Liver (tissue), 9 donors: ENCODE measurements around the gene MADCAM1. TPM values are rescaled to one million over a fixed set of nuclear protein-coding genes. Genes with fewer than 3 reads are reported as not detected.

Experiments
- DNase-seq: peaks from one replicate; pipeline ENCODE4 v3.0.0-alpha.2; 2017; ENCODE audit warnings: low spot score
- H3K27ac ChIP-seq, 2 donors: one replicate each; pipeline ENCODE4 v1.7.0; 2013; ENCODE audit warnings: inconsistent platforms in 2 of 2, low read length in 2 of 2, control low read depth in 1 of 2, low read depth in 1 of 2, mild to moderate bottlenecking in 1 of 2
- H3K27me3 ChIP-seq, 4 donors: one replicate each; pipeline versions ENCODE4 v1.6.1 to v1.7.0; 2013; ENCODE audit warnings: low read length in 3 of 4, inconsistent platforms in 1 of 4, mild to moderate bottlenecking in 1 of 4, moderate library complexity in 1 of 4; ENCODE audit not compliant: control insufficient read depth in 4 of 4, insufficient read depth in 4 of 4
- H3K36me3 ChIP-seq, 4 donors: one replicate each; pipeline versions ENCODE4 v1.6.1 to v1.7.0; 2013; ENCODE audit warnings: low read length in 3 of 4, mild to moderate bottlenecking in 3 of 4, low read depth in 1 of 4, moderate library complexity in 1 of 4; ENCODE audit not compliant: control insufficient read depth in 4 of 4, insufficient read depth in 3 of 4
- H3K4me1 ChIP-seq, 4 donors: one replicate each; pipeline versions ENCODE4 v1.6.1 to v1.7.0; 2013; ENCODE audit warnings: low read length in 3 of 4, mild to moderate bottlenecking in 3 of 4, moderate library complexity in 1 of 4; ENCODE audit not compliant: control insufficient read depth in 4 of 4, insufficient read depth in 4 of 4
- H3K4me3 ChIP-seq, 3 donors: one replicate each; pipeline versions ENCODE4 v1.6.1 to v1.7.0; 2013; ENCODE audit warnings: low read length in 3 of 3, control low read depth in 1 of 3, low read depth in 1 of 3, mild to moderate bottlenecking in 1 of 3
- H3K9ac ChIP-seq, 2 donors: one replicate each; pipeline ENCODE4 v1.7.0; 2013; ENCODE audit warnings: low read length in 2 of 2, mild to moderate bottlenecking in 2 of 2, moderate library complexity in 2 of 2, control low read depth in 1 of 2, low read depth in 1 of 2
- H3K9me3 ChIP-seq, 4 donors: one replicate each; pipeline versions ENCODE4 v1.6.1 to v1.7.0; 2013; ENCODE audit warnings: low read length in 3 of 4; ENCODE audit not compliant: control insufficient read depth in 4 of 4
- EGR1 ChIP-seq, 2 donors: IDR thresholded peaks; 2 replicates each; pipeline ENCODE4 v1.6.1; 2016 to 2018; ENCODE audit warnings: antibody characterized with exemption in 2 of 2, low read depth in 2 of 2
- FOXA1 ChIP-seq: IDR thresholded peaks from 2 replicates; pipeline ENCODE4 v1.6.1; 2016; ENCODE audit warnings: antibody characterized with exemption
- FOXA2 ChIP-seq: IDR thresholded peaks from 2 replicates; pipeline ENCODE4 v1.6.1; 2016; ENCODE audit warnings: antibody characterized with exemption
- GABPA ChIP-seq, 2 donors: IDR thresholded peaks in 1 of 2; conservative IDR thresholded peaks in 1 of 2; 2 replicates each; pipeline ENCODE4 v1.6.1; 2016; ENCODE audit warnings: antibody characterized with exemption in 2 of 2, mild to moderate bottlenecking in 1 of 2, moderate library complexity in 1 of 2
- HNF4A ChIP-seq, 2 donors: conservative IDR thresholded peaks; 2 replicates each; pipeline ENCODE4 v1.6.1; 2016; ENCODE audit warnings: antibody characterized with exemption in 2 of 2, mild to moderate bottlenecking in 2 of 2
- HNF4G ChIP-seq: IDR thresholded peaks from 2 replicates; pipeline ENCODE4 v1.6.1; 2016; ENCODE audit warnings: antibody characterized with exemption
- JUND ChIP-seq, 2 donors: IDR thresholded peaks; 2 replicates each; pipeline ENCODE4 v1.6.1; 2016; ENCODE audit warnings: antibody characterized with exemption in 2 of 2
- NR2F2 ChIP-seq: IDR thresholded peaks from 2 replicates; pipeline ENCODE4 v1.6.1; 2016; ENCODE audit warnings: antibody characterized with exemption
- RAD21 ChIP-seq, 2 donors: IDR thresholded peaks; 2 replicates each; pipeline ENCODE4 v1.6.1; 2016; ENCODE audit warnings: antibody characterized with exemption in 2 of 2, mild to moderate bottlenecking in 2 of 2
- RXRA ChIP-seq, 2 donors: IDR thresholded peaks; 2 replicates each; pipeline ENCODE4 v1.6.1; 2017 to 2018; ENCODE audit warnings: antibody characterized with exemption in 2 of 2, mild to moderate bottlenecking in 1 of 2
- SP1 ChIP-seq: IDR thresholded peaks from 2 replicates; pipeline ENCODE4 v1.6.1; 2018; ENCODE audit warnings: antibody characterized with exemption, mild to moderate bottlenecking
- TAF1 ChIP-seq: conservative IDR thresholded peaks from 2 replicates; pipeline ENCODE4 v1.6.1; 2016; ENCODE audit warnings: antibody characterized with exemption, mild to moderate bottlenecking
- YY1 ChIP-seq: IDR thresholded peaks from 2 replicates; pipeline ENCODE4 v1.6.1; 2016; ENCODE audit warnings: antibody characterized with exemption, mild to moderate bottlenecking
- WGBS: extraction: QIAGEN DNeasy Blood & Tissue Kit; methylation state at CpG from one replicate; pipeline ENCODE4 v1.1.7; 2013; 5-methylcytosine and 5-hydroxymethylcytosine counted together
- polyA plus RNA-seq, 2 donors: library from polyadenylated mRNA; stranded (reverse) in 1 of 2; unstranded in 1 of 2; fragments of 200-250 nt in 1 of 2; fragments of >200 nt in 1 of 2; fragmentation: Nextera tagmentation in 1 of 2; extraction: Ambion mirVana in 1 of 2; gene quantifications; one replicate each; pipeline versions ENCODE4 v1.2.1 to v1.2.3, GENCODE V29; 2013 to 2015
- total RNA-seq, 2 donors: library from RNA; depleted of rRNA; stranded (reverse); fragments of >200 nt; gene quantifications; one replicate each; pipeline ENCODE4 v1.2.3, GENCODE V29; 2014
- TF ChIP-seq, protein P1 (sequence below): IDR thresholded peaks from 2 replicates; pipeline ENCODE4 v1.6.1; 2016; ENCODE audit warnings: antibody characterized with exemption, mild to moderate bottlenecking
- TF ChIP-seq, protein P2 (sequence below): IDR thresholded peaks from 2 replicates; pipeline ENCODE4 v1.6.1; 2016; ENCODE audit warnings: antibody characterized with exemption
- TF ChIP-seq, protein P3 (sequence below): IDR thresholded peaks from 2 replicates; pipeline ENCODE4 v1.6.1; 2016; ENCODE audit warnings: antibody characterized with exemption
- TF ChIP-seq, protein P4 (sequence below): IDR thresholded peaks from 2 replicates; pipeline ENCODE4 v1.6.1; 2016; ENCODE audit warnings: antibody characterized with exemption
- TF ChIP-seq, protein P5 (sequence below): fragments of 150-350 bp; IDR thresholded peaks from 2 replicates; pipeline ENCODE4 v1.5.1; 2017; ENCODE audit warnings: improper control_type of control experiment, low read depth, low read length; ENCODE audit not compliant: missing input control
- donor health status: healthy.
- donor health status: healthy.
- donor health status: healthy.
- donor health status: healthy.
- donor health status: healthy.

MADCAM1 gene
- total and polyA plus RNA-seq, 4 donors = 0.17 to 0.32 (median 0.24) TPM

DNA sequence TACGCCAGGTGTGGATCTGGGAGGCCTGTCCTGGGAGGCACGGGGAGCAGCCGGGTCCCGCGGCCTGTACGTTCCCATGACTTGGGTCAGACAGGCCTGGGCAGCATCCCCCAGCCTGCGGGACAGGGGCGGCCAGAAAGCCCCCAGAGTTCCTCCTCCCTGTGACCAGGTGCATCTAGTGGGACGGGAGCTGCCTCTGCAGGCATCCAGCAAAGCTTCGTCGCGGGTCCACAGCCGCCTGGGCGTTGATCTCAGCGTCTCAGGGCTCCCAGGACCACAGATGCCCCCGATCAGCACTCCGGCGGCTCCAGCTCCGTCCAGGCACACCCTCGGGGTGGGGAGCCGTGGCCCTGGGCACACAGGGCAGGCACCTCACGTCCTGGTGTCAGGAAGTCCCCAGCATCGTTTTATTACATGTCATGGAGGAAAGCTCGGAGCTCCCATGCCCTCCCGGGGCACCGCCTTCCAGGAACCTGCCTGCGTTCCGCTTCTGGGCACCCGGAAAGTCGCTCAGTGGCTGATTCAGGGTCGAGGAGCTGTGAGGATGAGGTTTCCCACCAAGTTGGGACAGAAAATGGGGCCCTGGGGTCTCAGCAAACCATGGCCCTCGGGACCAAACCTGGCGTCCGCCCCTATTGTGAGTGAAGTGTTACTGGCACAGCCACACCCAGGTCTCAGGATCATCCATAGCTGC is 46.0 kb downstream of the MADCAM1 start:
- Histone ChIP-seq H3K27ac (no peak overlapping the region), H3K9me3 (no peaks in the 10 kb centered on the region), H3K27me3 (no peaks in the 10 kb centered on the region), H3K4me1 (no peaks in the 10 kb centered on the region), H3K9ac (no peak overlapping the region), H3K4me3 (no peak overlapping the region), H3K36me3 (peaks cover 6 to 31% (median 9%) of the 10 kb centered on the region in 4 donors)
- no peak for TF ChIP-seq FOXA1
- TF ChIP-seq, protein P1, sequence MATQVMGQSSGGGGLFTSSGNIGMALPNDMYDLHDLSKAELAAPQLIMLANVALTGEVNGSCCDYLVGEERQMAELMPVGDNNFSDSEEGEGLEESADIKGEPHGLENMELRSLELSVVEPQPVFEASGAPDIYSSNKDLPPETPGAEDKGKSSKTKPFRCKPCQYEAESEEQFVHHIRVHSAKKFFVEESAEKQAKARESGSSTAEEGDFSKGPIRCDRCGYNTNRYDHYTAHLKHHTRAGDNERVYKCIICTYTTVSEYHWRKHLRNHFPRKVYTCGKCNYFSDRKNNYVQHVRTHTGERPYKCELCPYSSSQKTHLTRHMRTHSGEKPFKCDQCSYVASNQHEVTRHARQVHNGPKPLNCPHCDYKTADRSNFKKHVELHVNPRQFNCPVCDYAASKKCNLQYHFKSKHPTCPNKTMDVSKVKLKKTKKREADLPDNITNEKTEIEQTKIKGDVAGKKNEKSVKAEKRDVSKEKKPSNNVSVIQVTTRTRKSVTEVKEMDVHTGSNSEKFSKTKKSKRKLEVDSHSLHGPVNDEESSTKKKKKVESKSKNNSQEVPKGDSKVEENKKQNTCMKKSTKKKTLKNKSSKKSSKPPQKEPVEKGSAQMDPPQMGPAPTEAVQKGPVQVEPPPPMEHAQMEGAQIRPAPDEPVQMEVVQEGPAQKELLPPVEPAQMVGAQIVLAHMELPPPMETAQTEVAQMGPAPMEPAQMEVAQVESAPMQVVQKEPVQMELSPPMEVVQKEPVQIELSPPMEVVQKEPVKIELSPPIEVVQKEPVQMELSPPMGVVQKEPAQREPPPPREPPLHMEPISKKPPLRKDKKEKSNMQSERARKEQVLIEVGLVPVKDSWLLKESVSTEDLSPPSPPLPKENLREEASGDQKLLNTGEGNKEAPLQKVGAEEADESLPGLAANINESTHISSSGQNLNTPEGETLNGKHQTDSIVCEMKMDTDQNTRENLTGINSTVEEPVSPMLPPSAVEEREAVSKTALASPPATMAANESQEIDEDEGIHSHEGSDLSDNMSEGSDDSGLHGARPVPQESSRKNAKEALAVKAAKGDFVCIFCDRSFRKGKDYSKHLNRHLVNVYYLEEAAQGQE = no peak
- no peak for TF ChIP-seq HNF4G
- no peak for TF ChIP-seq RAD21 (IDR thresholded peaks at IDR 0.05)
- TF ChIP-seq, protein P2, sequence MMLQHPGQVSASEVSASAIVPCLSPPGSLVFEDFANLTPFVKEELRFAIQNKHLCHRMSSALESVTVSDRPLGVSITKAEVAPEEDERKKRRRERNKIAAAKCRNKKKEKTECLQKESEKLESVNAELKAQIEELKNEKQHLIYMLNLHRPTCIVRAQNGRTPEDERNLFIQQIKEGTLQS = no peak
- TF ChIP-seq, protein P3, sequence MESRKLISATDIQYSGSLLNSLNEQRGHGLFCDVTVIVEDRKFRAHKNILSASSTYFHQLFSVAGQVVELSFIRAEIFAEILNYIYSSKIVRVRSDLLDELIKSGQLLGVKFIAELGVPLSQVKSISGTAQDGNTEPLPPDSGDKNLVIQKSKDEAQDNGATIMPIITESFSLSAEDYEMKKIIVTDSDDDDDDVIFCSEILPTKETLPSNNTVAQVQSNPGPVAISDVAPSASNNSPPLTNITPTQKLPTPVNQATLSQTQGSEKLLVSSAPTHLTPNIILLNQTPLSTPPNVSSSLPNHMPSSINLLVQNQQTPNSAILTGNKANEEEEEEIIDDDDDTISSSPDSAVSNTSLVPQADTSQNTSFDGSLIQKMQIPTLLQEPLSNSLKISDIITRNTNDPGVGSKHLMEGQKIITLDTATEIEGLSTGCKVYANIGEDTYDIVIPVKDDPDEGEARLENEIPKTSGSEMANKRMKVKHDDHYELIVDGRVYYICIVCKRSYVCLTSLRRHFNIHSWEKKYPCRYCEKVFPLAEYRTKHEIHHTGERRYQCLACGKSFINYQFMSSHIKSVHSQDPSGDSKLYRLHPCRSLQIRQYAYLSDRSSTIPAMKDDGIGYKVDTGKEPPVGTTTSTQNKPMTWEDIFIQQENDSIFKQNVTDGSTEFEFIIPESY = no peak
- TF ChIP-seq NR2F2 = no peak
- no peak for TF ChIP-seq JUND (IDR thresholded peaks at IDR 0.05)
- no peak for TF ChIP-seq FOXA2
- no peak for TF ChIP-seq GABPA (IDR thresholded peaks at IDR 0.05 in 1 of 2, conservative IDR thresholded peaks at IDR 0.05 in 1 of 2)
- no peak for TF ChIP-seq TAF1
- TF ChIP-seq, protein P4, sequence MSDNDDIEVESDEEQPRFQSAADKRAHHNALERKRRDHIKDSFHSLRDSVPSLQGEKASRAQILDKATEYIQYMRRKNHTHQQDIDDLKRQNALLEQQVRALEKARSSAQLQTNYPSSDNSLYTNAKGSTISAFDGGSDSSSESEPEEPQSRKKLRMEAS = no peak
- TF ChIP-seq SP1 = no peak
- TF ChIP-seq RXRA (IDR thresholded peaks at IDR 0.05) = no peak
- TF ChIP-seq, protein P5, sequence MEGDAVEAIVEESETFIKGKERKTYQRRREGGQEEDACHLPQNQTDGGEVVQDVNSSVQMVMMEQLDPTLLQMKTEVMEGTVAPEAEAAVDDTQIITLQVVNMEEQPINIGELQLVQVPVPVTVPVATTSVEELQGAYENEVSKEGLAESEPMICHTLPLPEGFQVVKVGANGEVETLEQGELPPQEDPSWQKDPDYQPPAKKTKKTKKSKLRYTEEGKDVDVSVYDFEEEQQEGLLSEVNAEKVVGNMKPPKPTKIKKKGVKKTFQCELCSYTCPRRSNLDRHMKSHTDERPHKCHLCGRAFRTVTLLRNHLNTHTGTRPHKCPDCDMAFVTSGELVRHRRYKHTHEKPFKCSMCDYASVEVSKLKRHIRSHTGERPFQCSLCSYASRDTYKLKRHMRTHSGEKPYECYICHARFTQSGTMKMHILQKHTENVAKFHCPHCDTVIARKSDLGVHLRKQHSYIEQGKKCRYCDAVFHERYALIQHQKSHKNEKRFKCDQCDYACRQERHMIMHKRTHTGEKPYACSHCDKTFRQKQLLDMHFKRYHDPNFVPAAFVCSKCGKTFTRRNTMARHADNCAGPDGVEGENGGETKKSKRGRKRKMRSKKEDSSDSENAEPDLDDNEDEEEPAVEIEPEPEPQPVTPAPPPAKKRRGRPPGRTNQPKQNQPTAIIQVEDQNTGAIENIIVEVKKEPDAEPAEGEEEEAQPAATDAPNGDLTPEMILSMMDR = no peak
- no peak for TF ChIP-seq EGR1 (IDR thresholded peaks at IDR 0.05; ENCODE audit: low read depth in 2 of 2)
- no peak for TF ChIP-seq YY1
- no peak for TF ChIP-seq HNF4A (conservative IDR thresholded peaks at IDR 0.05)
- DNase-seq = no peak
- WGBS = 92% methylated on average over 34 of the region's 34 CpGs
